Activated CD8-positive, alpha-beta memory T cell treated with anti-CD3 and anti-CD28 coated beads, Interleukin-2, amount 50 U/mL, for 1 hour (primary cell): ENCODE results near the gene C17orf75.
A peak's percentile ranks its signal among the peaks of the same experiment; 100 is the strongest.
"Not testable (repeated sequence)": the region's sequence is repeated elsewhere in the genome, so short reads cannot be mapped to it uniquely, and the experiment has no call there.

Experiments used
- DNase-seq: peaks from one replicate; pipeline ENCODE4 v3.0.0-alpha.2; 2020; ENCODE audit errors: extremely low read depth

Gene C17orf75

GRCh38 chr17:32345951-32346600 is 4.1 kb upstream of the C17orf75 start:
- DNase-seq: no peak

GRCh38 chr17:32342603-32343325 is 791 bp upstream of the C17orf75 start:
- DNase-seq: no peak

GRCh38 chr17:32341141-32341856 is 674 bp downstream of the C17orf75 start:
- DNase-seq: no peak

- DNase-seq: no peak
Measured at GRCh38 chr17:32335687-32336086, 6.3 kb downstream of the C17orf75 start.

GRCh38 chr17:32335046-32335445 is 6.9 kb downstream of the C17orf75 start:
- no peak for DNase-seq

GRCh38 chr17:32333187-32333586 is 8.8 kb downstream of the C17orf75 start:
- DNase-seq: no peak

GRCh38 chr17:32331243-32332040 is 10.5 kb downstream of the C17orf75 start:
- no peak for DNase-seq

- no peak for DNase-seq
Measured at GRCh38 chr17:32330147-32330546, 11.8 kb downstream of the C17orf75 start.

GRCh38 chr17:32327911-32328310 is 14.1 kb downstream of the C17orf75 start:
- no peak for DNase-seq

GRCh38 chr17:32323811-32324491 is 18.0 kb downstream of the C17orf75 start:
- DNase-seq: no peak

- DNase-seq: no peak
Measured at GRCh38 chr17:32323046-32323445, 18.9 kb downstream of the C17orf75 start.

- DNase-seq: no peak
Measured at GRCh38 chr17:32320847-32321246, 21.1 kb downstream of the C17orf75 start.

GRCh38 chr17:32320080-32320479 is 21.9 kb downstream of the C17orf75 start:
- not testable (repeated sequence) for DNase-seq

GRCh38 chr17:32319548-32319905 is 22.4 kb downstream of the C17orf75 start:
- DNase-seq: peak; percentile 17

- no peak for DNase-seq
Measured at GRCh38 chr17:32318071-32318470, 23.9 kb downstream of the C17orf75 start.

- DNase-seq: no peak
Measured at GRCh38 chr17:32317353-32317752, 24.6 kb downstream of the C17orf75 start.

GRCh38 chr17:32316653-32317052 is 25.3 kb downstream of the C17orf75 start:
- not testable (repeated sequence) for DNase-seq

- no peak for DNase-seq
Measured at GRCh38 chr17:32315171-32315570, 26.8 kb downstream of the C17orf75 start.

GRCh38 chr17:32314636-32315035 is 27.3 kb downstream of the C17orf75 start:
- DNase-seq: no peak

- DNase-seq: no peak
Measured at GRCh38 chr17:32311028-32311536, 30.9 kb downstream of the C17orf75 start.

GRCh38 chr17:32307658-32308057 is 34.3 kb downstream of the C17orf75 start:
- no peak for DNase-seq
